ENCODE data around the gene CCR2.

GRCh38 chr3:46380471-46381221, 26.7 kb downstream of the CCR2 start:
- TF ChIP-seq CTCF (IDR thresholded peaks at IDR 0.05; ENCODE audit: low read depth, low read length) (no peak), POLR2A (IDR thresholded peaks at IDR 0.05; ENCODE audit: extremely low read depth, insufficient read length) (no peak)
